ENCODE data around the gene KIRREL1. TPM values are rescaled to one million over a fixed set of nuclear protein-coding genes. Genes with fewer than 3 reads are reported as not detected.
A peak's percentile ranks its signal among the peaks of the same experiment; 100 is the strongest.

KIRREL1 gene
- total RNA-seq, 1 donor from 2014 or later = 122 TPM

DNA sequence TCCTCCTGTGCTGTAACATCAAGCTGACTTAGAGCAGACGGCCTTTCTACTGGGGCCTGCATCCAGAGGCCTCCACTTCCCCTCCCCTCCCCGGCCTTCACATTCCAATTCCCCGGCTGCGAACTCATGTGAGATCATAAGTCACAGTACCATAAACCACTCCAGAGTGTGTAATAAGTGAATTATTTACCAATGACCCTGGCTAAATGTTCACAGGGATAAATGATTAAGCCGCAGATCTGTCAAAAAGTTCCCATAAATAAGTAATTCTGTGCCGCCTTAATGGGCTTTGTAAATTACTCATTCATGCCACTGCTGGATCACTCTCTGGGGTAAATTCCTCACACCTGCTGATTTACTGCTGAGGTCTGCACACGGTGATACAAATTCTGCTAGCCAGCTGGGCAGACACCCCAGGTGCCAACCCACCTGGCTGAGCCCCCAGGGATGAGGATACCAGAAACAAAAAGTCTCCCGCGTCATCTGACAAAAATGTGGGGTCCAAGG is 27.4 kb upstream of the KIRREL1 start:
- Mint-ChIP-seq H3K27me3 (ENCODE audit: unreplicated experiment) (peaks cover 27% of the 10 kb centered on the region), H3K4me1 (ENCODE audit: unreplicated experiment) (peaks cover 10% of the 10 kb centered on the region), H3K27ac (ENCODE audit: unreplicated experiment) (no peak overlapping the region), H3K4me3 (ENCODE audit: unreplicated experiment) (no peak overlapping the region), H3K36me3 (ENCODE audit: unreplicated experiment) (no peaks in the 10 kb centered on the region), H3K9me3 (ENCODE audit: unreplicated experiment) (no peaks in the 10 kb centered on the region)
- TF ChIP-seq, protein P1, sequence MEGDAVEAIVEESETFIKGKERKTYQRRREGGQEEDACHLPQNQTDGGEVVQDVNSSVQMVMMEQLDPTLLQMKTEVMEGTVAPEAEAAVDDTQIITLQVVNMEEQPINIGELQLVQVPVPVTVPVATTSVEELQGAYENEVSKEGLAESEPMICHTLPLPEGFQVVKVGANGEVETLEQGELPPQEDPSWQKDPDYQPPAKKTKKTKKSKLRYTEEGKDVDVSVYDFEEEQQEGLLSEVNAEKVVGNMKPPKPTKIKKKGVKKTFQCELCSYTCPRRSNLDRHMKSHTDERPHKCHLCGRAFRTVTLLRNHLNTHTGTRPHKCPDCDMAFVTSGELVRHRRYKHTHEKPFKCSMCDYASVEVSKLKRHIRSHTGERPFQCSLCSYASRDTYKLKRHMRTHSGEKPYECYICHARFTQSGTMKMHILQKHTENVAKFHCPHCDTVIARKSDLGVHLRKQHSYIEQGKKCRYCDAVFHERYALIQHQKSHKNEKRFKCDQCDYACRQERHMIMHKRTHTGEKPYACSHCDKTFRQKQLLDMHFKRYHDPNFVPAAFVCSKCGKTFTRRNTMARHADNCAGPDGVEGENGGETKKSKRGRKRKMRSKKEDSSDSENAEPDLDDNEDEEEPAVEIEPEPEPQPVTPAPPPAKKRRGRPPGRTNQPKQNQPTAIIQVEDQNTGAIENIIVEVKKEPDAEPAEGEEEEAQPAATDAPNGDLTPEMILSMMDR (IDR thresholded peaks at IDR 0.05) = no peak
- DNase-seq (ENCODE audit: extremely low spot score, unreplicated experiment) = no peak

DNA sequence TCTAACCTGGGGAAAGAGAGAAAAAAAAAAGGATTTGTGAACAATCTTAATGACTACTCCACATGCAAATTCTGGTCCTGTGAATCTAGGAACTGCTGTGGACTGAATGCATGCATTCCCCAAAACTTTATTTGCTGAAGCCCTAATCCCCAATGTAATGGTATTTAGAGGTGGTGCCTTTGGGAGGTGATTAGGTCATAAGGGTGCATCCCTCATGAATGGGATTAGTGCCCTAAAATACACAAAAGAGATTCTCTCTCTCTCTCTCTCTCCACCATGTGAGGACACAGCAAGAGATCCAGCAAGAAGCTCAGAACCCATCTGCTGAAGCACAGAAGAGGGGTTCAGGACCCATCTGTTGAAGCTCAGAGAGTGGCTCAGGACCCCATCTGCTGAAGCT is 26.2 kb upstream of the KIRREL1 start:
- TF ChIP-seq, protein P1 (IDR thresholded peaks at IDR 0.05) = no peak
- H3K4me1 Mint-ChIP-seq (ENCODE audit: unreplicated experiment) = peaks cover 10% of the 10 kb centered on the region
- no peak for DNase-seq (ENCODE audit: extremely low spot score, unreplicated experiment)
- peaks cover 22% of the 10 kb centered on the region for H3K27me3 Mint-ChIP-seq (ENCODE audit: unreplicated experiment)
- no peaks in the 10 kb centered on the region for H3K36me3 Mint-ChIP-seq (ENCODE audit: unreplicated experiment)
- no peak overlapping the region for H3K27ac Mint-ChIP-seq (ENCODE audit: unreplicated experiment)
- H3K4me3 Mint-ChIP-seq (ENCODE audit: unreplicated experiment) = no peak overlapping the region
- no peaks in the 10 kb centered on the region for H3K9me3 Mint-ChIP-seq (ENCODE audit: unreplicated experiment)

DNA sequence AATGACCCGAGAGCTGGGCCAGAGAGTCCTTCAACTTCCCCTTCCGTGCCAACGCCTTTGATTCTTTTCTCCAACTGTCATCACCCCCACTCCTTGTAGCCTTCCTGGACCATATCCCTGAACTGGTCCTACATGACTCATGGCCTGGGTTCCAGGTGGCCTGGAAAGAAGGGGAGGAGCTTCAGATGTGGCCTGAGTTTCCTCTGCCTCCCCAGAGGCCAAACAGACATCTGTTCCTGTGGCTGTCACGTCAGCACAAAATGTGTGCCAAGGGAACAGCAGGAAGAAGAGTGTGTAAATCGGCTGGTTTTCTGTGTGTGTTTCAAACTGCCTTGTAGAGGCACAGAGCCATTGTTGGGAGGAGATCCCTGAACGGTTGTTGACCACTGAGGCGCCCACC is 24.9 kb upstream of the KIRREL1 start:
- H3K27ac Mint-ChIP-seq (ENCODE audit: unreplicated experiment) = no peak overlapping the region
- H3K27me3 Mint-ChIP-seq (ENCODE audit: unreplicated experiment) = peaks cover 22% of the 10 kb centered on the region
- no peak overlapping the region for H3K4me3 Mint-ChIP-seq (ENCODE audit: unreplicated experiment)

DNA sequence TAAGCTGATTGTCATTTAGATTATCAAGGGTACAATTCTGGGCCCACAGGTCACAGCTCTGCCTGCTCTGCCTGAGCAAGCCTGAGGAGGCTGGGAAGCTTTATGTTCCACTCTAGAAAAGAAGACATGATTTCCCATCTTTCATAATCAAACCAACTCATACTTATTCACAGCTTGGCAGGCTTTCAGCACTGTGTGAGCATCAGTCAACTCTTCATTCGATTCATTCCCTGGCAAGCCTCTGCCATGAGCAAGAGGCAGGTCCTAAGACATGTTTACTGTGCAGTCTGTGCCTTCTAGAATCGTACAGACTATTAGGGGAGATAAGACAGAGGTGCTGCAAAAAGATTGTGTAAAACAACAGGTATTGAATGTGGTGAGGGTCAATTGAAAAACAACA is 24.5 kb upstream of the KIRREL1 start:
- Mint-ChIP-seq H3K27me3 (ENCODE audit: unreplicated experiment) (peaks cover 26% of the 10 kb centered on the region), H3K9me3 (ENCODE audit: unreplicated experiment) (no peaks in the 10 kb centered on the region), H3K4me1 (ENCODE audit: unreplicated experiment) (peaks cover 10% of the 10 kb centered on the region), H3K36me3 (ENCODE audit: unreplicated experiment) (no peaks in the 10 kb centered on the region), H3K4me3 (ENCODE audit: unreplicated experiment) (no peak overlapping the region), H3K27ac (ENCODE audit: unreplicated experiment) (no peak overlapping the region)
- TF ChIP-seq, protein P1 (IDR thresholded peaks at IDR 0.05) = no peak
- DNase-seq (ENCODE audit: extremely low spot score, unreplicated experiment) = no peak

More for the DNA sequence above, 24.9 kb upstream of the KIRREL1 start:
- Mint-ChIP-seq H3K4me1 (ENCODE audit: unreplicated experiment) (peaks cover 10% of the 10 kb centered on the region), H3K9me3 (ENCODE audit: unreplicated experiment) (no peaks in the 10 kb centered on the region), H3K36me3 (ENCODE audit: unreplicated experiment) (no peaks in the 10 kb centered on the region)
- DNase-seq (ENCODE audit: extremely low spot score, unreplicated experiment) = no peak
- TF ChIP-seq, protein P1 (IDR thresholded peaks at IDR 0.05) = no peak

DNA sequence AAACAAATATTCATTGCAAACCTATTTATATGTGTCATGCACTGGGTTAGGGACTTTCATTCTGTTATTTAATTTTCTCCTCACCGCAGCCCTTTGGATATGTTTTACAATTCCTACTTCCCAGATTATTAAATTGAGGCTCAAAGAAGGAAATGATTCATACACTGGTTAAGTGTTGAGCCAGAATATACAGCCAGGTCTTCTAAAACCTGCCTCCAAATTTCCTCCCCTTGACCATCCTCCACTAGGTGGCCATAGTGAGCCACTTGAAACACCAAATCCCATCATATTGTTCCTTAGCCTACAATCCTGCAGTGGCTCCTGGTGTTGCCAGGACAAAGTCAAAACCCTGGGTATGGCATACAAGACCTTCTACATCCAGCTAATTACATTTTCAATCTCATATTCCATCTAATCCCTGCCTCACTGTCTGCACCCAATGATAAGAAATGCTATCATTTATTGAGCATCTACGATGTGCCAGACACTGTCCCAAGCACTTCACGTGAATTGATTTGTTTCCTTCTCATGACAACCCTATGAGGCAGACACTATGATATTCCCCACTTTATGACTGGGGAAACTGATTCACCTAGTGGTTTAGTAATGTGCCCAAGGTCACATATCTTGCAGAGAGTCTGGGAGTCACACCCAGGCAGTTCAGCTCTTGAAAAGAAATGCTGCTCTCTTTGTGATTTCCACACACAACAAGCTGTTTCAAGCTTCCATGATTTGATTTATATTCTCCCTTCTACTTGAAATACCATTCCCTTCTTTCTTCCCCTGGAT is 23.6 kb upstream of the KIRREL1 start:
- no peak for DNase-seq (ENCODE audit: extremely low spot score, unreplicated experiment)
- peaks cover 26% of the 10 kb centered on the region for H3K27me3 Mint-ChIP-seq (ENCODE audit: unreplicated experiment)
- H3K4me3 Mint-ChIP-seq (ENCODE audit: unreplicated experiment) = no peak overlapping the region
- peaks cover 10% of the 10 kb centered on the region for H3K4me1 Mint-ChIP-seq (ENCODE audit: unreplicated experiment)
- H3K36me3 Mint-ChIP-seq (ENCODE audit: unreplicated experiment) = no peaks in the 10 kb centered on the region
- no peak overlapping the region for H3K27ac Mint-ChIP-seq (ENCODE audit: unreplicated experiment)
- TF ChIP-seq, protein P1 (IDR thresholded peaks at IDR 0.05) = peak; percentile 87
- no peaks in the 10 kb centered on the region for H3K9me3 Mint-ChIP-seq (ENCODE audit: unreplicated experiment)

Data from osteocyte (in vitro differentiated cells).